GM23248 (cell line): Measurements from ENCODE around the gene KBTBD8. TPM values are rescaled to one million over a fixed set of nuclear protein-coding genes. Genes with fewer than 3 reads are reported as not detected.

Experiments used
- DNase-seq: peaks from one replicate; pipeline ENCODE4 v3.0.0-alpha.2; 2015
- H2AFZ ChIP-seq: fragments of 200-600 bp; sonication (generic); 2 replicates; pipeline ENCODE4 v1.6.1; 2016; ENCODE audit warnings: antibody characterized with exemption
- H3F3A ChIP-seq: fragments of 200-600 bp; sonication (generic); 2 replicates; pipeline ENCODE4 v1.6.1; 2016; ENCODE audit warnings: mild to moderate bottlenecking, antibody characterized with exemption, mixed run types; ENCODE audit not compliant: insufficient read depth
- H3K27ac ChIP-seq: fragments of 200-600 bp; sonication (generic); 2 replicates; pipeline ENCODE4 v1.5.1; 2016; ENCODE audit warnings: mild to moderate bottlenecking
- H3K27me3 ChIP-seq: fragments of 200-600 bp; sonication (generic); replicated peaks from 2 replicates; pipeline ENCODE4 v1.6.1; 2016; ENCODE audit warnings: mild to moderate bottlenecking; ENCODE audit not compliant: insufficient read depth
- H3K36me3 ChIP-seq: fragments of 200-600 bp; sonication (generic); 2 replicates; pipeline ENCODE4 v1.6.1; 2016; ENCODE audit warnings: low read depth, mild to moderate bottlenecking
- H3K4me1 ChIP-seq: fragments of 200-600 bp; sonication (generic); 2 replicates; pipeline ENCODE4 v1.6.1; 2016; ENCODE audit warnings: mild to moderate bottlenecking; ENCODE audit not compliant: insufficient read depth
- H3K4me2 ChIP-seq: fragments of 200-600 bp; sonication (generic); one replicate; pipeline ENCODE4 v1.6.1; 2016; ENCODE audit warnings: mild to moderate bottlenecking; ENCODE audit not compliant: unreplicated experiment
- H3K4me3 ChIP-seq: fragments of 200-600 bp; sonication (generic); 2 replicates; pipeline ENCODE4 v1.5.1; 2016; ENCODE audit warnings: mild to moderate bottlenecking
- H3K79me2 ChIP-seq: fragments of 200-600 bp; sonication (generic); 2 replicates; pipeline ENCODE4 v1.6.1; 2016; ENCODE audit warnings: mild to moderate bottlenecking; ENCODE audit not compliant: insufficient read depth
- H3K9ac ChIP-seq: fragments of 200-600 bp; sonication (generic); 2 replicates; pipeline ENCODE4 v1.6.1; 2016; ENCODE audit warnings: mild to moderate bottlenecking
- H3K9me2 ChIP-seq: fragments of 200-600 bp; sonication (generic); 2 replicates; pipeline ENCODE4 v1.6.1; 2016; ENCODE audit warnings: mixed run types, mild to moderate bottlenecking, moderate library complexity; ENCODE audit not compliant: insufficient read depth
- H3K9me3 ChIP-seq: fragments of 200-600 bp; sonication (generic); one replicate; pipeline ENCODE4 v1.6.1; 2017; ENCODE audit warnings: low read depth
- H4K20me1 ChIP-seq: fragments of 200-600 bp; sonication (generic); 2 replicates; pipeline ENCODE4 v1.6.0; 2016; ENCODE audit not compliant: insufficient read depth
- EZH2 ChIP-seq: fragments of 200-600 bp; sonication (generic); IDR thresholded peaks from 2 replicates; pipeline ENCODE4 v1.6.1; 2018; ENCODE audit warnings: antibody characterized with exemption, mild to moderate bottlenecking; ENCODE audit not compliant: insufficient read depth, poor library complexity, severe bottlenecking
- EZH2phosphoT487 ChIP-seq: fragments of 200-600 bp; sonication (generic); IDR thresholded peaks from 2 replicates; pipeline ENCODE4 v1.6.1; 2018; ENCODE audit warnings: antibody characterized with exemption, moderate library complexity, mild to moderate bottlenecking, low read depth; ENCODE audit not compliant: insufficient read depth
- WGBS, 2 experiments: methylation state at CpG; one replicate each; pipeline ENCODE4 v1.1.6; 2015 to 2017; ENCODE audit warnings: low lambda C conversion rate in 2 of 2, low coverage in 1 of 2; ENCODE audit errors: missing lambda C conversion rate in 2 of 2; 5-methylcytosine and 5-hydroxymethylcytosine counted together
- in situ Hi-C: fragments of 300-500 bp; cut with MboI; formaldehyde crosslinking; loops from 2 replicates; pipeline ENCODE4 v1.15.0; 2020
- polyA plus RNA-seq: library from polyadenylated mRNA; unstranded; fragments of >200 nt; fragmentation: Nextera tagmentation; extraction: Ambion mirVana; gene quantifications from 2 replicates; pipeline ENCODE4 v1.2.1, GENCODE V29; 2016
- total RNA-seq: library from RNA; depleted of rRNA; stranded (reverse); fragments of >200 nt; shearing (Covaris generic); gene quantifications from 2 replicates; pipeline ENCODE4 v1.2.3, GENCODE V29; 2014; rRNA removed

KBTBD8 gene, protein sequence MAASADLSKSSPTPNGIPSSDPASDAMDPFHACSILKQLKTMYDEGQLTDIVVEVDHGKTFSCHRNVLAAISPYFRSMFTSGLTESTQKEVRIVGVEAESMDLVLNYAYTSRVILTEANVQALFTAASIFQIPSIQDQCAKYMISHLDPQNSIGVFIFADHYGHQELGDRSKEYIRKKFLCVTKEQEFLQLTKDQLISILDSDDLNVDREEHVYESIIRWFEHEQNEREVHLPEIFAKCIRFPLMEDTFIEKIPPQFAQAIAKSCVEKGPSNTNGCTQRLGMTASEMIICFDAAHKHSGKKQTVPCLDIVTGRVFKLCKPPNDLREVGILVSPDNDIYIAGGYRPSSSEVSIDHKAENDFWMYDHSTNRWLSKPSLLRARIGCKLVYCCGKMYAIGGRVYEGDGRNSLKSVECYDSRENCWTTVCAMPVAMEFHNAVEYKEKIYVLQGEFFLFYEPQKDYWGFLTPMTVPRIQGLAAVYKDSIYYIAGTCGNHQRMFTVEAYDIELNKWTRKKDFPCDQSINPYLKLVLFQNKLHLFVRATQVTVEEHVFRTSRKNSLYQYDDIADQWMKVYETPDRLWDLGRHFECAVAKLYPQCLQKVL
- total RNA-seq (0.76 and 0.86 TPM in 2 replicates), polyA plus RNA-seq (0.26 and 1.1 TPM in 2 replicates)

GRCh38 chr3:66998113-66998903 is at the start of gene KBTBD8:
TSS of gene KBTBD8 (plus strand) at chr3:66998307. CDS start at chr3:66998356, 49 bp downstream.
- Histone ChIP-seq H3K9me2 (no peaks in the 10 kb centered on the region), H4K20me1 (no peaks in the 10 kb centered on the region), H3K9ac (peak within 1 kb of the TSS; percentile 59), H3K79me2 (no peaks in the 10 kb centered on the region), H3K4me3 (peak within 1 kb of the TSS; percentile 90), H3F3A (0 out of 2 replicates have a peak, but pooled peaks cover 3% of the 10 kb centered on the region), H3K4me2 (peak within 1 kb of the TSS; percentile 87), H3K4me1 (peaks cover 8% of the 10 kb centered on the region; the same call in 1 of the 2 replicates), H3K27me3 (peaks cover 5% of the 10 kb centered on the region; the same call in 1 of the 2 replicates), H2AFZ (peak within 1 kb of the TSS; percentile 97), H3K27ac (peak within 1 kb of the TSS; percentile 60), H3K36me3 (no peaks in the 10 kb centered on the region), H3K9me3 (no peaks in the 10 kb centered on the region)
- 2% methylated on average over 54 to 68 of the region's 75 CpGs for WGBS, 2 experiments
- in situ Hi-C loops = no loop called here
- TF ChIP-seq EZH2phosphoT487 (no peak), EZH2 (no peak)
- DNase-seq = peak; percentile 99

DNA sequence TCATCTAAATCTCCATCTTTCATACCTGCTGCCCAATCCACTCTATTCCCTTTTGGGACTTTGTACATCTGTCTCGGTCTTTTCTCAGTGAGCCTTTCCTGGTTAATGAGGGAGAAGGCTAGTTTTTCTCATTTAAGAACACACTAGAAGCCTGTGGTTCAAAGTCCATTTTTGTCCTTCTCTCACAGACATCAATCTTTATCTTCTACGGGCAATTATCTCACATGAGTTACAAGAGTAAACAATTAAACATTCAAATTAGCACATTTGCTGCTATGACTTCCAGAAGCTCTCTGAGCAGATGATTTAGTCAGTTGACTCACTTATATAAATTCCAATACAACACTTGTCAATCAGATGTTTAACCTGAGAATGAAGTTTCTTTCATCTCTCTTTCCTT is 49.3 kb upstream of the KBTBD8 start:
- Histone ChIP-seq H3K27me3 (no peaks in the 10 kb centered on the region), H3F3A (no peaks in the 10 kb centered on the region), H3K79me2 (no peaks in the 10 kb centered on the region), H3K4me3 (no peak overlapping the region), H3K4me1 (no peaks in the 10 kb centered on the region), H3K9ac (no peak overlapping the region), H3K4me2 (no peak overlapping the region), H3K36me3 (no peaks in the 10 kb centered on the region), H2AFZ (no peak overlapping the region), H4K20me1 (no peaks in the 10 kb centered on the region), H3K9me2 (no peaks in the 10 kb centered on the region), H3K9me3 (no peaks in the 10 kb centered on the region), H3K27ac (no peak overlapping the region)
- TF ChIP-seq EZH2 (no peak), EZH2phosphoT487 (no peak)
- WGBS, 2 experiments = 29 to 57% methylated on average over 2 of the region's 2 CpGs
- no peak for DNase-seq
- in situ Hi-C loops = no loop called here

- no peak overlapping the region for H3K9ac ChIP-seq
- no peak overlapping the region for H3K4me3 ChIP-seq
- H3K4me1 ChIP-seq = no peaks in the 10 kb centered on the region
- TF ChIP-seq EZH2 = no peak
- TF ChIP-seq EZH2phosphoT487 = no peak
- H3F3A ChIP-seq = no peaks in the 10 kb centered on the region
- WGBS, 2 experiments = 31 to 32% methylated on average over 3 of the region's 3 CpGs
- in situ Hi-C loops = loop anchor here (25.0 kb wide), 1 partner anchor 1937 kb away; no protein-coding TSS in a partner anchor
- DNase-seq = no peak
- H3K9me2 ChIP-seq = peaks cover under 1% of the 10 kb centered on the region; the same call in 1 of the 2 replicates
- no peaks in the 10 kb centered on the region for H3K79me2 ChIP-seq
- no peak overlapping the region for H3K27ac ChIP-seq
- H3K36me3 ChIP-seq = no peaks in the 10 kb centered on the region
- H2AFZ ChIP-seq = no peak overlapping the region
- no peaks in the 10 kb centered on the region for H3K9me3 ChIP-seq
- H4K20me1 ChIP-seq = no peaks in the 10 kb centered on the region
- H3K4me2 ChIP-seq = no peak overlapping the region
- H3K27me3 ChIP-seq = no peaks in the 10 kb centered on the region
These were observed 48.2 kb upstream of the KBTBD8 start for GRCh38 chr3:66949898-66950297.

- no peak overlapping the region for H2AFZ ChIP-seq
- TF ChIP-seq EZH2phosphoT487 (no peak), EZH2 (no peak)
These were observed 45.8 kb upstream of the KBTBD8 start for GRCh38 chr3:66952357-66952756.

More at GRCh38 chr3:66952357-66952756, 45.8 kb upstream of the KBTBD8 start:
- no peak overlapping the region for H3K4me3 ChIP-seq
- no peaks in the 10 kb centered on the region for H3K79me2 ChIP-seq
- H3K4me1 ChIP-seq = no peaks in the 10 kb centered on the region
- no peaks in the 10 kb centered on the region for H3K9me3 ChIP-seq
- WGBS, 2 experiments = 11 to 28% methylated on average over 1 of the region's 1 CpG
- H3F3A ChIP-seq = no peaks in the 10 kb centered on the region
- H3K4me2 ChIP-seq = no peak overlapping the region
- H3K27me3 ChIP-seq = no peaks in the 10 kb centered on the region; the same call in 1 of the 2 replicates
- H3K9me2 ChIP-seq = peaks cover 4% of the 10 kb centered on the region; the same call in 1 of the 2 replicates
- no peaks in the 10 kb centered on the region for H3K36me3 ChIP-seq
- no peak overlapping the region for H3K27ac ChIP-seq
- no peak for DNase-seq
- H4K20me1 ChIP-seq = no peaks in the 10 kb centered on the region
- in situ Hi-C loops = loop anchor here (25.0 kb wide), 1 partner anchor 1935 kb away; no protein-coding TSS in a partner anchor
- H3K9ac ChIP-seq = no peak overlapping the region
